ENCODE measurements around the gene ZNF132. TPM values are rescaled to one million over a fixed set of nuclear protein-coding genes. Genes with fewer than 3 reads are reported as not detected.
A peak's percentile ranks its signal among the peaks of the same experiment; 100 is the strongest.

Gene ZNF132
- total and polyA plus RNA-seq, 9 of the 15 experiments (the other 6 are each of a cell fraction or from before 2014, with no cell fraction given) = 0.03 to 0.42 (median 0.10) TPM; not detected in 5

- 29% methylated on average over 18 of the region's 20 CpGs for WGBS (ENCODE audit: insufficient coverage, low coverage, missing lambda C conversion rate)
These were observed 26.3 kb upstream of the ZNF132 start for GRCh38 chr19:58466089-58466759.

More at GRCh38 chr19:58466089-58466759, 26.3 kb upstream of the ZNF132 start:
- ATAC-seq (peak; percentile 46), DNase-seq (ENCODE audit: extremely low read depth in 1 of 4, low spot score in 3 of 4) (no peak), FAIRE-seq (no peak)
- in situ Hi-C loops (cut with MboI) (no loop called here), intact Hi-C loops (cut with micrococcal nuclease) (loop anchor here (5.0 kb wide), 1 partner anchor 59 kb away; the partner anchor contains the start of gene ZNF584)
- Histone ChIP-seq H4K20me1 (replicated peaks; ENCODE audit: control insufficient read depth, insufficient read depth, low read length) (no peaks in the 10 kb centered on the region), H3K4me2 (ENCODE audit: insufficient read depth, low read length) (peak overlapping the region; percentile 92), H3K4me3 (peak overlapping the region; percentile 71), H3K36me3 (ENCODE audit: control insufficient read depth, insufficient read depth, low read length) (peaks cover 20% of the 10 kb centered on the region; the same call in 2 of the 3 replicates), H3K9me1 (ENCODE audit: control insufficient read depth, insufficient read depth, low read length) (peaks cover 14% of the 10 kb centered on the region), H3K79me2 (ENCODE audit: control insufficient read depth, insufficient read depth, low read length) (peaks cover 26% of the 10 kb centered on the region), H3K9me3 (replicated peaks; ENCODE audit: control insufficient read depth, insufficient read depth, low read depth, low read length) (no peaks in the 10 kb centered on the region), H2AFZ (ENCODE audit: low read depth, low read length) (peak overlapping the region; percentile 98), H3K9ac (ENCODE audit: insufficient read depth in 1 of 2, low read depth in 2 of 2, low read length in 2 of 2) (peak overlapping the region; percentile 74 to 97), H3K27ac (ENCODE audit: extremely low read depth, low read depth, low read length) (no peak overlapping the region; the same call in 2 of the 3 replicates), H3K27me3 (ENCODE audit: control insufficient read depth in 2 of 2, insufficient read depth in 2 of 2, low read length in 2 of 2) (no peaks in the 10 kb centered on the region), H3K4me1 (replicated peaks in 1 of 2; ENCODE audit: control insufficient read depth in 2 of 2, insufficient read depth in 2 of 2, low read length in 2 of 2) (peaks cover 10 to 24% of the 10 kb centered on the region in 2 experiments; a peak in 4 of 5 replicates)
- TF ChIP-seq ZNF174 (CRISPR knock-in tag; IDR thresholded peaks at IDR 0.05) = 0 out of 2 replicates have a peak, but pooled peaks have one; percentile 57
- TF ChIP-seq TFAM (CRISPR knock-in tag; conservative IDR thresholded peaks at IDR 0.05) = no peak
- 0 out of 2 replicates have a peak, but pooled peaks have one; percentile 1 for TF ChIP-seq ZNF133 (CRISPR knock-in tag; IDR thresholded peaks at IDR 0.05)
- 0 out of 2 replicates have a peak, but pooled peaks have one; percentile 31 for TF ChIP-seq MEF2D (tag; conservative IDR thresholded peaks at IDR 0.05; ENCODE audit: low read depth)
- no peak for TF ChIP-seq ZBTB12 (CRISPR knock-in tag; IDR thresholded peaks at IDR 0.05)
- no peak for TF ChIP-seq GTF2B (IDR thresholded peaks at IDR 0.05; ENCODE audit: extremely low read depth, insufficient read length)
- 0 out of 2 replicates have a peak, but pooled peaks have one; percentile 38 for TF ChIP-seq NR2F6 (CRISPR knock-in tag; IDR thresholded peaks at IDR 0.05)
- TF ChIP-seq ZFP36 (IDR thresholded peaks at IDR 0.05; ENCODE audit: low read depth, low read length, partially characterized antibody) = peak; percentile 37
- TF ChIP-seq CHD4 (IDR thresholded peaks at IDR 0.05; ENCODE audit: insufficient read depth, insufficient replicate concordance, low read depth, low read length, poor library complexity, severe bottlenecking) = no peak
- TF ChIP-seq ZNF512 (tag; IDR thresholded peaks at IDR 0.05) = 0 out of 2 replicates have a peak, but pooled peaks have one; percentile 13
- no peak for TF ChIP-seq ZNF436 (CRISPR knock-in tag; IDR thresholded peaks at IDR 0.05)
- no peak for TF ChIP-seq CHD1 (IDR thresholded peaks at IDR 0.05; ENCODE audit: low read length)
- peak in 1 of 2 experiments; percentile 22; a peak in 1 of 4 replicates for TF ChIP-seq KDM1A (IDR thresholded peaks at IDR 0.05)
- TF ChIP-seq BCOR (IDR thresholded peaks at IDR 0.05) = peak; percentile 66; the same call in 1 of the 2 replicates
- no TSS peak for BruUV-seq (replicated peaks)
- CTCF ChIA-PET (ENCODE audit: low intra/inter-chr PET ratio) = no interaction called here
- POLR2A ChIA-PET = interaction anchor here (0.5 to 1.3 kb wide), 6 partner anchors 9 to 104 kb away, joined by 3 to 6 read pairs (median 4); partner anchors contain the start of genes ZNF324B, ZNF446 and ZNF497

Measured in K562 (cell line).